NCI-H128 (cell line): ENCODE measurements around the gene AP3B1.
"Not testable (repeated sequence)": the region's sequence is repeated elsewhere in the genome, so short reads cannot be mapped to it uniquely, and the experiment has no call there.

Experiments used
- DNase-seq: peaks from one replicate; lab custom pipeline; 2025; ENCODE audit not compliant: unreplicated experiment; lab: John Stamatoyannopoulos, UW

Gene AP3B1

GRCh38 chr5:78178356-78178755 lies 116.1 kb downstream of the AP3B1 start:
- no peak for DNase-seq

- DNase-seq = not testable (repeated sequence)
Observed at GRCh38 chr5:78170335-78170734, 124.2 kb downstream of the AP3B1 start.

- DNase-seq = no peak
Observed at GRCh38 chr5:78162253-78162862, 132.1 kb downstream of the AP3B1 start.

GRCh38 chr5:78157001-78157400 lies 137.5 kb downstream of the AP3B1 start:
- DNase-seq = no peak

- DNase-seq = no peak
Observed at GRCh38 chr5:78151594-78152271, 142.8 kb downstream of the AP3B1 start.

- DNase-seq = no peak
Observed at GRCh38 chr5:78137290-78137689, 157.2 kb downstream of the AP3B1 start.

GRCh38 chr5:78133423-78133822 lies 161.1 kb downstream of the AP3B1 start:
- no peak for DNase-seq

GRCh38 chr5:78132507-78132906 lies 162.0 kb downstream of the AP3B1 start:
- no peak for DNase-seq

GRCh38 chr5:78129597-78129996 lies 164.9 kb downstream of the AP3B1 start:
- no peak for DNase-seq

GRCh38 chr5:78127875-78128274 lies 166.6 kb downstream of the AP3B1 start:
- no peak for DNase-seq

- no peak for DNase-seq
Observed at GRCh38 chr5:78126536-78126935, 168.0 kb downstream of the AP3B1 start.

- DNase-seq = no peak
Observed at GRCh38 chr5:78116167-78116566, 178.3 kb downstream of the AP3B1 start.

GRCh38 chr5:78113689-78114264 lies 180.7 kb downstream of the AP3B1 start:
- DNase-seq = no peak

- no peak for DNase-seq
Observed at GRCh38 chr5:78112931-78113330, 181.6 kb downstream of the AP3B1 start.

- DNase-seq = no peak
Observed at GRCh38 chr5:78109891-78110324, 184.6 kb downstream of the AP3B1 start.

- DNase-seq = no peak
Observed at GRCh38 chr5:78108564-78108963, 185.9 kb downstream of the AP3B1 start.

GRCh38 chr5:78103232-78103918 lies 191.1 kb downstream of the AP3B1 start:
- no peak for DNase-seq

- no peak for DNase-seq
Observed at GRCh38 chr5:78102500-78102899, 192.0 kb downstream of the AP3B1 start.

- no peak for DNase-seq
Observed at GRCh38 chr5:78095125-78095524, 199.4 kb downstream of the AP3B1 start.

- no peak for DNase-seq
Observed at GRCh38 chr5:78090002-78090401, 204.5 kb downstream of the AP3B1 start.

GRCh38 chr5:78078858-78079257 lies 215.6 kb downstream of the AP3B1 start:
- DNase-seq = no peak
